Epidermal melanocyte (primary cell): ENCODE data around the gene UCP2.
A peak's percentile ranks its signal among the peaks of the same experiment; 100 is the strongest.

Source experiments
- DNase-seq: peaks from one replicate; pipeline ENCODE4 v3.0.0; 2011; ENCODE audit warnings: low spot score; ENCODE audit not compliant: insufficient read length

UCP2 gene

GRCh38 chr11:73982595-73982989 is at the start of gene UCP2:
Gene UCP2 (minus strand): TSS chr11:73982843. CDS start chr11:73978378, 4,465 bp downstream.
- DNase-seq: peak; percentile 74

- DNase-seq: no peak
These were observed 48.4 kb upstream of the UCP2 start for GRCh38 chr11:74030723-74031676.

DNA sequence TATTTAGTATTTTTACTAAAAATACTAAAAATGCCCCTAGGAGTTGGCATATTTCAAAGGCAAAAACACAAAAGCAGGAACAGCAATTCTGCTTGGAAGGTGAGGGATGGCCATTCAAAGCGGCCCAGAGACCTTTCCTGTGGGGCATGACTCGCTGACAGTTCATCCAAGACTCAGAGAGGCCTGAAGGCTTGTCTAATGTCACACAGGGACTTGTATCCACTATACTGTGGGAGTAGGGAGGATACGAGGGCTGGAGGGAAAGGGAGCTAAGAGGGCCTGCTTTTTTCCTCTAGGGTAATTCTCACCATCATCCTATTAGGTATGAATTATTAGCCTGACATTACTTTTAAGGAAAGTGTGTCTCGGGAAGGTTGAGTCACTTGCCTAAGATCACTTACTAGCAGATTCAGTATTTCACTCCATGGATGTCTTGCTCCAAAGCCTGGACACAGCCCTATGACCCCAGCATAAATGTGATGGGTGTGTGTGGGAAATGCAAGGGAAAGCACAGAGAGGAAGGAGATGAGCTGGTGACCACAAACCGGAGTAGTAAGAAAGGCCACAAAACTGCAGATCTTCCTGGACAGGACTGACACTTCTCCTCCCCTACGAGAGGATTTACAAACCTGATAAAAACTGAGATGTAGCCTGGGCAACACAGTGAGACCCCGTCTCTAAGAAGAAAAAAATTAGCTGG is 43.0 kb upstream of the UCP2 start:
- DNase-seq: no peak

- no peak for DNase-seq
These were observed 41.8 kb upstream of the UCP2 start for GRCh38 chr11:74024261-74025029.

DNA sequence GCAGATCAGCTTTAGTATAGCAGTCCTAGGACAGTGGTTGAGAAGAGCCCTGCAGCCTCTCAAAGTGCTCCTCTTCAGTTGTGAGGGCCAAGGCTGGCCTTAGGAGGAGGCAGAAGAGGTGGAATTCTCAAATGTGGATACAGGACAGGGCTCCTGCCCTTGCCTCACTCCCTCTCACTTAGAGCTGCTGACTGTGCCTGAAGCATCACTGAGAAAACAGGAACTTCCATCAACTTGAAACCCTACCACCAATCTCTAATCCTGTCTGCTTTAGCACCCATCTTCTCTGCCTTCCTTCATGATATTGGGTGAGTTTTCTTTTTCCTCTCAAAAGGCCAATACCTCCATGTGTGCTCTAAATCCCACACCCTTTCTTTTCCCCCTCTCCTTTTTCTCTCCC is 40.6 kb upstream of the UCP2 start:
- no peak for DNase-seq

DNA sequence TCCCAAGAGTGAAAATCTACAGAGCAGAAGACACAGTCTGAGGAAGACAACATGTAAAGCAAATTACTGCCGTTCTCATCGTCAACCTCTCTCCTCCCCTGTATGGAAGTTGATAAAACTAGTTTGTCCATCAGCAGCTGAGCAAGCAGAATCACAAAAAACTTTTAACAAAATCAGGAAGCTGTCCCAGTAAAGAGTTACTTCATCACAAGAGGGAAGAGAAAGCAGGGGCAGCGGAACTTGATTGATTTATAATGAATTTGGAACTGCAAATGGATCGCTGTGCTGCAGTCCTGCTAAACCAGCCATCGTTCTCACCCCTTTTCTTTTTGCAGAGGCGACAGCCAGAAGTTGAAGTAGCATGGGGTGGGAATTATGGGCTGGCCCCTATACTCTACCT is 39.9 kb upstream of the UCP2 start:
- no peak for DNase-seq

DNA sequence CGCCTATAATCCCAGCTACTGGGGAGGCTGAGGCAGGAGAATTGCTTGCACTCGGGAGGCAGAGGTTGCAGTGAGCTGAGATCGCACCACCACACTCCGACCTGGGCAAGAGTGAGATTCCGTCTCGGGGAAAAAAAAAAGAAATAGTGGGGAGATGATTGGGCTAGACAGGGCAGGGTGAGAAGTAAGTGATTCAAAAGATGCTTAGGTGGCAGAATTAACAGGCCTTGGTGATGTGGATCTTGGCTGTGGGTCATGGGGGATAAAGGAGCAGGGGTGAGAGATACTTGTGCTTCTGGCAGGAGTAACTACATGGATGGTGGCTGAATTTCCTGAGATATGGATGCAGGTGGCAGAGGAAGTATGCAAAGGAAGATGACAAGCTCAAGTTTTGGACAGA is 39.4 kb upstream of the UCP2 start:
- no peak for DNase-seq

DNA sequence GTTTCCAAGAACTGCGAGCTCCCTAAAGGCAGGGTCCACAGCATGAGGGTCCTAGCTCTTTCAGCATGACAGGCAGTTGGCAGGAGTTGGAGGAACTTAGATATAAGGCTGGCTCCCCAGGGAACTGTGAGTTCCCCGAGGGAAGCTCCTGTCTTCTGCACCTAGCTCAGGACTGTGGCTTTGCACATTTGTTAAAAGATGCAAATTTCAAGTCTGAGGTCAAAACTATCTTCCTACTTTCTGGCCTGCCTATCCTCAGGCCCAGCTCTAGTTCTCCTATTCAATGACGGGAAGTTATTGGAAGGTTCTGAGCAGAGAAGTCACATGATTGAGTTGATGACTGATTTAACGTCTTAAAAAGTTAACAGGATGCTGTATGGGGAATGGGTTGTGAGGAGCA is 37.9 kb upstream of the UCP2 start:
- DNase-seq: no peak

- DNase-seq: no peak
These were observed 37.2 kb upstream of the UCP2 start for GRCh38 chr11:74019860-74020259.

DNA sequence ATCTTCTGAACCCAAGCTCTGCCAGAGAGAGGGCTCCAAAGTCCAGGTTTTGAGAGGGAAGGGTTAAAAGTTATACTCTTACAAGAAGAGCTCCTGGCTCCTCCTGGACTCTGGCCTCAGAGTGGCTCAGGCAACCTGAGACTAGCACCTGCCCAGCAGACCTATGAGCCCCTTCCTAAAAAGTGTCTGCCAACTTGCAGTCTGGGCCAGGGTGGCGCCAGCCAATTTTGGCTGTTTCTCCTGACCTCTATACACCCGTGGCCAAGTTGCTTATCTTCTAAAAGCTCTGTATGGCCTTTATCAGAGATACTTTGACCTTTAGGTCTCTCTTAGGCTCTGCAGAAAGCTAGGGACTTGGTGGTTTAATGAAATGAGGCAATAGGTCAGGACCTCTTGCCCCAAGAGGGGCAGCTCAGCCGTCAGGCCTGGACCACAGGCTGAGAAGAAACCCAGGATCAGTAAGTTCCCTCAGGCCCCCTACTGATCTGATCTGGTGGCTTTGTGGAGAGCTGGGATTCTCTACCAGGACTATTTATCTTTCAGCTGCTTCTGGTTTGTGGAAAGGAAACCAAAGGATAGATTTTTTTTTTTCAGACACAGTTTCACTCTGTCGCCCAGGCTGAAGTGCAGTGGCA is 36.6 kb upstream of the UCP2 start:
- no peak for DNase-seq

DNA sequence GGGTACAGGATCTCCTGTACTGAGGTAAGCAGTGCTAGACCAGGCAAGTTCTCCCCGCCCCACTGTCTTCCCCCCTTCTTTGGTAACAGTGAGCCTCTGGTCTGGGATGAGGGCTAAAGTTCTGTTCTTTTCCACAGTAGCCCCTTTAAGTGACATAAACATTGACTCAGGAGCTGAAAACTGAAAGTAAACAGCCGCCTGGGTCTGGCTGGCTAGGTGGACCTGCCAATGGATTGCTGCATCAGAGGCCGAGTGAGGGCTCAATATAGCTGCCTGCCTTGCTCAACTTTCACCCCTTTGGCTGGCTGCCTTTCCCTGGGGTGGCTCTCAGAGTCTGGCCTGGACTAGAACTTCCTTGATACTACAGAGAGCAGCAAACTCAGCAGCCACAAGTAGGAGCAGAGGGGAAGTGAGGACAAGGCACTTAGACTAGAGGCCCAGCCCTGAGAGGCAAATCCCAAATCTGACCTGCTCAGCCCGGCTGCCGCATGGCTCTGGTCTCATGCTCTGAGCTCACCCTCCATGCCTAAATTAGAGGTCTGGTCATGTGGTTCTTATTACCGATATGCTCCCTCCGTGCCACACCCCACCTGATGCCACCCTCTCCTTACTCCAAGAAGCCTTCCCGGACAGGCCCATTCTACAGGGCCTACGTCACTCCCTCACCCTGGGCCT is 35.8 kb upstream of the UCP2 start:
- DNase-seq: no peak

DNA sequence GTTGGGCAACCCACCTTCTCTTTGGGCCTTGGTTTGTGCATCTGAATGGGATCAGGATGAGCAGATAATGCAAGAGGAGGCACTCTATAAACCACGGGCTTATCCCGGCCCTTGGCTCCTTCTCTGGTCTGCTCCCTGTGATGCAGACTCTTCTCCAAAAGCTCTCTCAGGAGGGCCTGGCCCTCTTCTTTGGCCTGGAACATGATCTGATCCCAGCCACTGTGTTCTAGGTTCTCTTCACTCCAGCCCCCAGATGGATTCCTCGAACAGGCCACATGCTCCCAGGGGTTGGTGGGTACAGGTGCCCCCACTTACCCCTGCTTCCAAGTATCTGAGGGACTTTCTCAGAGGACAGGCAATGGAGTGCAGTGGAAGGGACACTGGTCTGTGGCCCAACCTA is 35.0 kb upstream of the UCP2 start:
- DNase-seq: no peak

DNA sequence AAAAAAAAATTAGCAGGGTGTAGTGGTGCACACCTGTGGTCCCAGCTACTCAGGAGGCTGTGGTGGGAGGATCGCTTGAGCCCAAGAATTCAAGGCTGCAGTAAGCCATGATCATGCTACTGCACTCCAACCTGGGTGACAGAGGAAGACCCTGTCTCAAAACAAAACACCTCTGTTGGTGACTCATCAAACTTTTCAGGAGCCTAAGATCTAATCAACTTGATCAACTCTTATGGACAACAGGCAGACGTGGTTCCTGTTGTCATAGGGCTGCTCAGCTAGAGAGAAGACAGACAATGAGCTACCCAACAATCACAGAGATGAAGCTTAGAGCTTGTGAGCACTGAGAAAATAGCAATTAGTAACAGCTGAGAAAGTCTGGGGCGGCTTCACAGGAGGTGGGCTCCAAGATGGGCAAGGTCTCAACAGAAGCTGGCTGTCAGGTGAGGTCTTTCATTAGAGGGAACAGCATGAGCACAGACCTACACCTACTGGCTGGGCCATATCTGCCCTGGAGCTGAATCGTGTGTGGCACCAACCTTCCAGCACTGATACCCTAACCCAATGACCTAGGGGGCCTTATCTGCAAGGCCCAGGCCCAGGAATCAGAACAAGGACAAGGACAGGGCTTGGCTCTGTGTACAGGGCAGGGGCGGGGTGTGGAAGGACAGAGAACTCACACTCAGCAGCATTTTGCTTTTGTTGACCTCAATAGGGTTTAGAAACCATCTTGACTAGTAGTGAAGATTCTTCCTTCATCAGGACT is 33.5 kb upstream of the UCP2 start:
- DNase-seq: no peak

DNA sequence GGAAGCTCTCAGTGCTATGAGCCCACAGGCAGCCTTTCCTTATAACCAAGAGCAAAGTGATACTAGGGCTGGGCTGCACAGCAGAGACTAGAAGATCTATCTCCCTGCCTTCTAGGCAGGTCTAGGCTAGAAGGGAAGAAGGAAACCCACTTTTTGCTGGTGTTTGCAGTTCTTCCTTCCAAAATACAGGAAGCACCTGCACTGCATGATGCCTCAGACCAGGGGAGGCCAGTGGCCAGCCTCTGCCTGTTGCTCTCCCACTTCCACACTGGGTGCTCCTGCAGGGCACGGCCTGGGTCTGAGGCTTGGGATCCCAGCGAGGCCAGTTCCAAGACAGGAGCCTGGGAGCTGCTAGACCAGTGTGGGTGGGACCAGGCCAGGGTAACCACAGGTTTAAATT is 32.2 kb upstream of the UCP2 start:
- no peak for DNase-seq

DNA sequence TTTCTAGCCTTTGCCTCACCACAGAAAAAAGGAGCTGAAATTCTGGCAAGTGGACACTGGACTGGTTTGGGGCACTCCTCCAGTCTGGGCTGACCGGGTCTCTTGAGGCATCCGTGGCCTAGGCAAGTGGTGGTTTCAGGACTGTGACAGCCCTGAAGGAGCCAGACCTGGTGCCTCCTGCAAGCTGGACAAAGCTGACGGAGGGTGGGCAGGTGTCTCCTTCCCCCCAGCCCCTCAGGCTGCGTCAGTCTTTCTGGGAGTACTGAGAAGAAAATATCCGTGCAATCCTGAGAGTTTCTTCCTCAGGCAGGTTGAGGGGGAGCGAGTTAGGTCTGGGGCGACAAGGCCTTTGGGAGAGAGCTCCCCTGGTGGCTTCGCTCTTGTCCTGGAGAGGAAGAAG is 30.5 kb upstream of the UCP2 start:
- no peak for DNase-seq

- no peak for DNase-seq
These were observed 29.6 kb upstream of the UCP2 start for GRCh38 chr11:74012074-74012809.

GRCh38 chr11:74011360-74012073 is 28.9 kb upstream of the UCP2 start:
- no peak for DNase-seq
